ENCODE measurements around the gene RARS2.
A peak's percentile ranks its signal among the peaks of the same experiment; 100 is the strongest.
"Not testable (repeated sequence)": the region's sequence is repeated elsewhere in the genome, so short reads cannot be mapped to it uniquely, and the experiment has no call there.

RARS2 gene

GRCh38 chr6:87501809-87502572 is 87.8 kb downstream of the RARS2 start:
- no peak for DNase-seq (ENCODE audit: low spot score)

DNA sequence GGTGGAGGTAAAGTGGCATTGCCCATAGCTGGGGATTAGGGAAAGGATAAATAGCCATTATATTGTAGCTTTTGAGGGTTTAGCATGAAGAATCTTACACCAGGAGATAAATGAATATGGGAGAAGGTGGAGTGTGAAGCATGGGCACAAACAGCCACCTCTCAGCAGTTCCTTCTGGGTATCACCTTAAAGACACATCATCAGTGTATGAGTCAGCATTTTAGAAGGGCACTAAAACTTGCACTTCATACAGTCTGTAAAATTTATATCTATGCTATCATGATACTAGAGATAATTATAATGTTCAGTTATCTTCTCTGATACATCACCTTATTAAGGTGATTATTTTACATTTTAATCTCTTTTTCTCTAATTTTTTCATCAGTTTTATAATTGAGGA is 91.7 kb downstream of the RARS2 start:
- no peak for DNase-seq (ENCODE audit: low spot score)

GRCh38 chr6:87494761-87495422 is 94.9 kb downstream of the RARS2 start:
- DNase-seq (ENCODE audit: low spot score), result no peak

- DNase-seq (ENCODE audit: low spot score), result not testable (repeated sequence)
Observed at GRCh38 chr6:87489326-87489725, 100.5 kb downstream of the RARS2 start.

DNA sequence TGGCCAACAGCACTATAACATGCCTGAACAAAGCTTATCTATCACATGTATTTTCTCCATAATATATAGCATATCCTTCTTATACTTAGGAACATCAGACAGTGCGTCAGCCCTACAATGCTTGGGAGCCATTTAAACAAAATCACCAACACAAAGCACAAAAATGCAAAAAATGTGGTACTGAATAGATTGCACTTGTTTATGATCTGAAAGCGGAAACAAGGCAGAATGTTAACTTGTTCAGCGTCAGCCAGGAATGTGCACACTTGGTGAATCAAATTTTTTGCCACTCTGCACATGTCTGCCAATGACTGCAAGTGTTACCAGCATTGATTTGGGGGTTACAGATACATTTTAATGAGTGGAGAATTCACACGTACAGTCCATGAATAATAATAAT is 102.2 kb downstream of the RARS2 start:
- no peak for DNase-seq (ENCODE audit: low spot score)

DNA sequence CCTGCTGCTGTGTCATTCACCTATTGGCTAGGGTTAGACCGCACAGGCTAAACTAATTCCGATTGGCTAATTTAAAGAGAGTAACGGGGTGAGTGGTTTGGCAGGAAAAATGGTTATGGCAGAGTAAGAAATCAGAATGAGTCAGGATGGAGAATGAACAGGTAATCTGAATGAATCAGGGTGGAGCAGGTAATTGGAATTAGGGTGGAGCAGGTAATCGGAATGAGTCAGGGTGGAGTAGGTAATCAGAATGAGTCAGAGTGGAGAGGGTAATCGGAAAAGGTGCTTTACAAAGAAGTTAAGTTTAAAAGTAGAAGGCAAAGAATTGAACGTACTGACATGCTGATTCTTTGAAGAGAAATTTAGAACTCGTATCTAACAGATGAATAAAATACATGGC is 105.3 kb downstream of the RARS2 start:
- DNase-seq (ENCODE audit: low spot score), result peak; percentile 41

DNA sequence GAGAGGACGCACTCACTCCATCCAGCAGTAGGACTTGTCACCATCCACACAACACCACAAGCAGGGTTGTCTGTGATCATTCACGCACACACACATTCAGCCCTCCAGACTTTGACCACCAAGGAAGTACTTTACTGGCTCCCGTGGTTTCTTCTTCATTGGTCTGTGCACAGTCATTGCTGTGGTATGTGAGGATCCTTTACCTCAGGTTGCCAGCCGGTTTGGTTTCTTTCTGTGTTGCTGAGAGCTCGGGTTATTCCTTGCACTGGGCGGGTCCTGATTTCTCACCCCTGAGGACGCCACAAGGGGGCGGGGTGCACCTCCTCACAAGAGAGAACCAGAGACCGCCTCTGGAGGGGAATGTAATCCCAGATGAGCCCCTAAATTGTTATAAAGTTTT is 105.9 kb downstream of the RARS2 start:
- peak; percentile 87 for DNase-seq (ENCODE audit: low spot score)

DNA sequence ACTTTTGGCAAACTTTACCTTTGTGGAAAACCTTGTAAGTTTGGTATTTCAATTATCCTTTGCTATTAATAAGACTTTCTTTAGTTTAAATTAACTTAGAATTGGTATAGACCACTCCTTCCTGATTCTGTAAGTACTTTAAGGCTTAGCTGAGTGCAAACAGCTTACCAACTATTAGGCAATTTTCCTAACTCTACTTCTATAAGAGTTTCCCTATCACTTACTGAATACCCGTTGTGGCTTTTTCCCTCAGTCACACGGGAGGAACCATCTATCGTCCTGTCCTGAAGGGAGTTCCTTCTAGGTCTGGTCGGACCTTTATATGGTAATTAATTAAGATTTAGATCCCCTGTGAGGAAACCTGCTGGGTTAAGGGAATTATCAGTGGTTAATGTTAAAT is 107.4 kb downstream of the RARS2 start:
- no peak for DNase-seq (ENCODE audit: low spot score)

- DNase-seq (ENCODE audit: low spot score), result no peak
Observed at GRCh38 chr6:87481931-87482330, 107.9 kb downstream of the RARS2 start.

DNA sequence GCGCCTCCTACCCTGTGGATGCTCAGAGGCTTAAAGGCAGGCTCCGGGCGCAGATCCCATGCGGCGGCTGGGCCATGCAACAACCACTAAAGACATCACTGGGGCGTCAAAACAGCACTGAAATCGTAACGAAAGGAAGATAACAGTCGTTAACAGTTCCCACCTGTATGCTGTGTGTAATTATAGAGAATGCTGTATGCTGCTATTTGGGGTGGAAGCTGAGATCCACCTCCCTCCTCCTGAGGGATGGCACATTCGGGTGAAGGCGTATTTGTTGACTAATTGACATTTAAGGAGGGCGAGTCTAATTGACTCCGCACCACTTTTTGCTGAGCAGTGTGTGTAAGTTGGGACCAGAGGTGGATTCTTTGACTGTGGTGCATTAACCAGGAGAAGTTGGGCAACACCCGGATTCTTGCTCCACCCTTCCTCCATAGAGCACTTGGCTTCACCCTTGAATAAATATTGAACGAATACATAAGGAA is 116.3 kb downstream of the RARS2 start:
- DNase-seq (ENCODE audit: low spot score), result peak; percentile 20

DNA sequence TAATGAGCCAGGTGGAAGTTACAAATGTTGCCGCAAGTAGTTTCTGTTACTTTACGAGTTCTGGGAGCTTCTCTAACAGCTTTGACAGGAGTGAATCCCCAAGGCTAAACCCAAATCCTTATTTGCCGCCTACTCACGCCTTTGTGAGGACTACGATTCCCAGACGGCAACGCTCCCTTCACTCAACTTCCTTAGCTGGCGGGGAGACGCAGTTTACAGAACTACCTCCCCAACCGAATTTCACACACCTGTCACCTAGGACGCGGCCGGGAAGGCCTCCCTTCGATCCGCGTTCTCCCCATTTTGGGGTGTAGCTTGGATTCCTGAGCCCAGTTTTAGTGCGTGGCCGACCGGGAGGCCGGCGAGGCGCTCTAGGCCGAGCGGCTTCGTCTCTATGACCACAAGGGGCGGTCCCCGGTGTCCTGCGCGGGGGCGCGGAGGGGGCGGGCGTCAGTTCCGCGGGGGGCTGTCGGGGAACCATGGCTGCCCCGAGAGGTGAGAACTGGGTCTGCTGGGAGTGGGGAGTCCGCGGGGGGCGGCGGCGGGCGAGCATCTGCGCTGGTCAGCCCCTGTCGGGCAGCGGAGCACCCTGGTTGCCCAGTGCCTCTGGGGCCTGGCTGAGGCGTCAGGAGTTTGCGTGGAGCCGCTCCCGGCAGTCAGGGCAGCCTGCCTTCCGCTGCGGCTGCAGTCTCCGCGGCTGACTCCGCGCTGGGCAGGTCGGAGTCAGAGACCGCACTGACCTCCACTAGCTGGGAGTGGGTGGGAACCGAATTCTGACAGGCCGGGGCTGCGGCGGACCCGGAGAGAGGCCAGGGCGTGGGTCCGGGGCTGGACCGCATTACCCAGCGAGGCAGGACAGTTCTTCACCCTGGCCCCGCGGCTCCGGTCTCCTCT is 117.0 kb downstream of the RARS2 start, which contains the start of gene SLC35A1:
Gene SLC35A1 (plus strand): TSS at position 450 of the 894 bp plus-strand sequence. CDS start 30 bp downstream, at position 480.
- peak; percentile 80 for DNase-seq (ENCODE audit: low spot score)

- DNase-seq (ENCODE audit: low spot score), result no peak
Observed at GRCh38 chr6:87465051-87465450, 124.7 kb downstream of the RARS2 start.

All from LoVo (cell line).